Astrocyte (in vitro differentiated cells and primary cell): ENCODE data around the gene CDC42EP1.

Experiments used
- CTCF ChIP-seq: IDR thresholded peaks from 2 replicates; pipeline ENCODE4 v1.5.1; 2011; ENCODE audit warnings: low read depth, mild to moderate bottlenecking, inconsistent platforms, low read length, moderate library complexity; ENCODE audit not compliant: insufficient read depth
- EZH2 ChIP-seq: IDR thresholded peaks from 2 replicates; pipeline ENCODE4 v1.6.1; 2012; ENCODE audit warnings: mild to moderate bottlenecking, low read length, inconsistent platforms; ENCODE audit not compliant: insufficient read depth

GRCh38 chr22:37570661-37570976, 10.3 kb downstream of the CDC42EP1 start:
- TF ChIP-seq EZH2, result no peak
- TF ChIP-seq CTCF, result no peak
